ENCODE results near the gene IFT25.
"Not testable (repeated sequence)": the region's sequence is repeated elsewhere in the genome, so short reads cannot be mapped to it uniquely, and the experiment has no call there.

Gene IFT25

GRCh38 chr1:53969323-53969722, 23.8 kb upstream of the IFT25 start:
- not testable (repeated sequence) for H4K91ac ChIP-seq (ENCODE audit: low read depth, low read length); H3K27me3 ChIP-seq (ENCODE audit: insufficient read depth, low read length); H3K4me3 ChIP-seq (ENCODE audit: low read depth, low read length); H3K79me2 ChIP-seq (ENCODE audit: control insufficient read depth, insufficient read depth, low read length, poor library complexity); H2BK5ac ChIP-seq (ENCODE audit: low read depth, low read length, poor library complexity); DNase-seq; H3K4ac ChIP-seq (ENCODE audit: low read depth, low read length); H3K4me1 ChIP-seq (ENCODE audit: control insufficient read depth in 1 of 2, insufficient read depth in 2 of 2, low read length in 2 of 2); H3K27ac ChIP-seq (ENCODE audit: low read depth, low read length); H3K9me3 ChIP-seq (ENCODE audit: insufficient read depth, low read depth, low read length); H3K9ac ChIP-seq (ENCODE audit: low read length); H3K79me1 ChIP-seq (ENCODE audit: low read length); H2BK12ac ChIP-seq (ENCODE audit: low read length); H4K8ac ChIP-seq (ENCODE audit: low read depth, low read length); H3K18ac ChIP-seq (ENCODE audit: low read length); H2BK120ac ChIP-seq (ENCODE audit: insufficient read depth, low read length, poor library complexity); H3K4me2 ChIP-seq (ENCODE audit: low read length); H2AFZ ChIP-seq (ENCODE audit: insufficient read depth, low read length, poor library complexity); H3K23ac ChIP-seq (ENCODE audit: low read length); H3K14ac ChIP-seq (ENCODE audit: low read length); H4K12ac ChIP-seq (ENCODE audit: low read depth, low read length); H2AK5ac ChIP-seq (ENCODE audit: low read length)
- no CpG with 5 or more reads among the region's 2 CpGs for whole genome bisulfite sequencing (ENCODE audit: extremely low coverage, insufficient coverage, insufficient read length)
- peaks cover 17% of the 10 kb centered on the region in 2 experiments for H3K36me3 ChIP-seq (ENCODE audit: control insufficient read depth in 1 of 2, insufficient read depth in 2 of 2, low read length in 2 of 2)

GRCh38 chr1:53968125-53968513, 22.6 kb upstream of the IFT25 start:
- Histone ChIP-seq H2AFZ (ENCODE audit: insufficient read depth, low read length, poor library complexity) (no peak overlapping the region), H2AK5ac (ENCODE audit: low read length) (no peak overlapping the region), H3K79me1 (ENCODE audit: low read length) (no peaks in the 10 kb centered on the region), H4K12ac (ENCODE audit: low read depth, low read length) (no peak overlapping the region), H3K9me3 (ENCODE audit: insufficient read depth, low read depth, low read length) (no peaks in the 10 kb centered on the region), H2BK5ac (ENCODE audit: low read depth, low read length, poor library complexity) (no peak overlapping the region), H3K79me2 (ENCODE audit: control insufficient read depth, insufficient read depth, low read length, poor library complexity) (no peaks in the 10 kb centered on the region), H4K91ac (ENCODE audit: low read depth, low read length) (no peak overlapping the region), H3K27me3 (ENCODE audit: insufficient read depth, low read length) (no peaks in the 10 kb centered on the region), H3K14ac (ENCODE audit: low read length) (no peak overlapping the region), H3K4me2 (ENCODE audit: low read length) (no peak overlapping the region), H3K9ac (ENCODE audit: low read length) (no peak overlapping the region), H3K4me3 (ENCODE audit: low read depth, low read length) (no peak overlapping the region), H4K8ac (ENCODE audit: low read depth, low read length) (no peak overlapping the region), H3K36me3 (ENCODE audit: control insufficient read depth in 1 of 2, insufficient read depth in 2 of 2, low read length in 2 of 2) (peaks cover 21 to 26% of the 10 kb centered on the region in 2 experiments), H3K27ac (ENCODE audit: low read depth, low read length) (no peak overlapping the region), H2BK12ac (ENCODE audit: low read length) (no peak overlapping the region), H2BK120ac (ENCODE audit: insufficient read depth, low read length, poor library complexity) (no peak overlapping the region), H3K23ac (ENCODE audit: low read length) (no peak overlapping the region), H3K4me1 (ENCODE audit: control insufficient read depth in 1 of 2, insufficient read depth in 2 of 2, low read length in 2 of 2) (no peaks in the 10 kb centered on the region), H3K18ac (ENCODE audit: low read length) (no peak overlapping the region), H3K4ac (ENCODE audit: low read depth, low read length) (no peak overlapping the region)
- no CpG with 5 or more reads among the region's 2 CpGs for WGBS (ENCODE audit: extremely low coverage, insufficient coverage, insufficient read length)
- no peak for DNase-seq

GRCh38 chr1:53967409-53968124, 22.1 kb upstream of the IFT25 start:
- Histone ChIP-seq H2BK12ac (ENCODE audit: low read length) (no peak overlapping the region), H3K4me1 (ENCODE audit: control insufficient read depth in 1 of 2, insufficient read depth in 2 of 2, low read length in 2 of 2) (no peaks in the 10 kb centered on the region), H2BK120ac (ENCODE audit: insufficient read depth, low read length, poor library complexity) (no peak overlapping the region), H3K4me2 (ENCODE audit: low read length) (no peak overlapping the region), H4K12ac (ENCODE audit: low read depth, low read length) (no peak overlapping the region), H4K8ac (ENCODE audit: low read depth, low read length) (no peak overlapping the region), H2AK5ac (ENCODE audit: low read length) (no peak overlapping the region), H3K4ac (ENCODE audit: low read depth, low read length) (no peak overlapping the region), H2AFZ (ENCODE audit: insufficient read depth, low read length, poor library complexity) (no peak overlapping the region), H3K27me3 (ENCODE audit: insufficient read depth, low read length) (no peaks in the 10 kb centered on the region), H3K79me1 (ENCODE audit: low read length) (no peaks in the 10 kb centered on the region), H3K27ac (ENCODE audit: low read depth, low read length) (no peak overlapping the region), H4K91ac (ENCODE audit: low read depth, low read length) (no peak overlapping the region), H3K79me2 (ENCODE audit: control insufficient read depth, insufficient read depth, low read length, poor library complexity) (no peaks in the 10 kb centered on the region), H3K36me3 (ENCODE audit: control insufficient read depth in 1 of 2, insufficient read depth in 2 of 2, low read length in 2 of 2) (peaks cover 24 to 30% of the 10 kb centered on the region in 2 experiments), H2BK5ac (ENCODE audit: low read depth, low read length, poor library complexity) (no peak overlapping the region), H3K23ac (ENCODE audit: low read length) (no peak overlapping the region), H3K9ac (ENCODE audit: low read length) (no peak overlapping the region), H3K9me3 (ENCODE audit: insufficient read depth, low read depth, low read length) (no peaks in the 10 kb centered on the region), H3K14ac (ENCODE audit: low read length) (no peak overlapping the region), H3K4me3 (ENCODE audit: low read depth, low read length) (no peak overlapping the region), H3K18ac (ENCODE audit: low read length) (no peak overlapping the region)
- no peak for DNase-seq
- no CpG with 5 or more reads among the region's 7 CpGs for WGBS (ENCODE audit: extremely low coverage, insufficient coverage, insufficient read length)

GRCh38 chr1:53966794-53967193, 21.3 kb upstream of the IFT25 start:
- Histone ChIP-seq H2BK120ac (ENCODE audit: insufficient read depth, low read length, poor library complexity) (no peak overlapping the region), H3K14ac (ENCODE audit: low read length) (no peak overlapping the region), H3K4me3 (ENCODE audit: low read depth, low read length) (no peak overlapping the region), H3K9me3 (ENCODE audit: insufficient read depth, low read depth, low read length) (no peaks in the 10 kb centered on the region), H3K23ac (ENCODE audit: low read length) (no peak overlapping the region), H3K79me2 (ENCODE audit: control insufficient read depth, insufficient read depth, low read length, poor library complexity) (no peaks in the 10 kb centered on the region), H3K4ac (ENCODE audit: low read depth, low read length) (no peak overlapping the region), H2BK12ac (ENCODE audit: low read length) (no peak overlapping the region), H3K18ac (ENCODE audit: low read length) (no peak overlapping the region), H4K12ac (ENCODE audit: low read depth, low read length) (no peak overlapping the region), H4K91ac (ENCODE audit: low read depth, low read length) (no peak overlapping the region), H3K4me2 (ENCODE audit: low read length) (no peak overlapping the region), H3K36me3 (ENCODE audit: control insufficient read depth in 1 of 2, insufficient read depth in 2 of 2, low read length in 2 of 2) (peaks cover 22 to 35% of the 10 kb centered on the region in 2 experiments), H2BK5ac (ENCODE audit: low read depth, low read length, poor library complexity) (no peak overlapping the region), H3K27ac (ENCODE audit: low read depth, low read length) (no peak overlapping the region), H3K27me3 (ENCODE audit: insufficient read depth, low read length) (no peaks in the 10 kb centered on the region), H2AK5ac (ENCODE audit: low read length) (no peak overlapping the region), H3K9ac (ENCODE audit: low read length) (no peak overlapping the region), H4K8ac (ENCODE audit: low read depth, low read length) (no peak overlapping the region), H3K79me1 (ENCODE audit: low read length) (no peaks in the 10 kb centered on the region), H3K4me1 (ENCODE audit: control insufficient read depth in 1 of 2, insufficient read depth in 2 of 2, low read length in 2 of 2) (no peaks in the 10 kb centered on the region), H2AFZ (ENCODE audit: insufficient read depth, low read length, poor library complexity) (no peak overlapping the region)
- no CpG with 5 or more reads among the region's 3 CpGs for WGBS (ENCODE audit: extremely low coverage, insufficient coverage, insufficient read length)
- DNase-seq = no peak

Measured in trophoblast cell (in vitro differentiated cells and primary cell).